Endothelial cell of umbilical vein (primary cell): ENCODE data around the gene TMEM178A. TPM values are rescaled to one million over a fixed set of nuclear protein-coding genes. Genes with fewer than 3 reads are reported as not detected.

Experiments
- BruUV-seq: library from RNA; stranded (reverse); fragments of 400-500 nt; replicated peaks from 2 replicates; lab custom pipeline; 2021; lab: Mats Ljungman, UMichigan
- CTCF ChIA-PET: fragments of 300-600, 350-600 bp; sonication (Branson Sonifier 250); formaldehyde crosslinking; loops from one replicate; lab custom pipeline; 2021; ENCODE audit warnings: antibody characterized with exemption, inconsistent platforms; lab: Charles Lee
- POLR2A ChIA-PET: fragments of 300-600, 350-600 bp; sonication (Branson Sonifier 250); formaldehyde crosslinking; loops from one replicate; lab custom pipeline; 2021; ENCODE audit warnings: antibody characterized with exemption, inconsistent platforms; lab: Charles Lee
- DNase-seq: peaks from one replicate; pipeline ENCODE4 v3.0.0-alpha.2; 2011; ENCODE audit warnings: low read depth, low spot score
- FAIRE-seq: peaks from 2 replicates; lab custom pipeline; 2011; peaks lifted over from hg19 to GRCh38; lab: Jason Lieb, UNC
- H2AFZ ChIP-seq: 2 replicates; pipeline ENCODE4 v1.6.0; 2012; ENCODE audit warnings: low read depth, low read length, control low read depth, inconsistent platforms
- H3K27ac ChIP-seq: 2 replicates; pipeline ENCODE4 v1.5.1; 2011; ENCODE audit warnings: low read depth, mild to moderate bottlenecking, control low read depth, low read length, moderate library complexity; ENCODE audit not compliant: insufficient read depth
- H3K27me3 ChIP-seq, 2 experiments: 2 replicates each; pipeline versions ENCODE4 v1.6.0 to v1.6.1; 2011; ENCODE audit warnings: low read length in 2 of 2, mixed read lengths in 1 of 2; ENCODE audit not compliant: control insufficient read depth in 2 of 2, insufficient read depth in 2 of 2
- H3K36me3 ChIP-seq, 2 experiments: 2 replicates in 1 of 2; 3 replicates in 1 of 2; pipeline ENCODE4 v1.5.1; 2011; ENCODE audit warnings: low read length in 2 of 2, mild to moderate bottlenecking in 1 of 2, moderate library complexity in 1 of 2; ENCODE audit not compliant: control insufficient read depth in 2 of 2, insufficient read depth in 2 of 2; ENCODE audit errors: extremely low read depth in 1 of 2
- H3K4me1 ChIP-seq: 3 replicates; pipeline ENCODE4 v1.5.1; 2011; ENCODE audit warnings: mild to moderate bottlenecking, low read length; ENCODE audit not compliant: control insufficient read depth, insufficient read depth; ENCODE audit errors: extremely low read depth
- H3K4me2 ChIP-seq: 2 replicates; pipeline ENCODE4 v1.6.1; 2011; ENCODE audit warnings: low read length, control low read depth, mixed read lengths; ENCODE audit not compliant: insufficient read depth
- H3K4me3 ChIP-seq, 3 experiments: fragments of 200-600 bp in 1 of 3; sonication (generic), shearing (Covaris generic) in 1 of 3; replicated peaks in 1 of 3; 2 replicates each; pipeline ENCODE4 v1.5.1; 2011 to 2016; ENCODE audit warnings: control low read depth in 3 of 3, low read length in 3 of 3, mild to moderate bottlenecking in 2 of 3, inconsistent platforms in 1 of 3, low read depth in 1 of 3, moderate library complexity in 1 of 3; ENCODE audit not compliant: insufficient read depth in 1 of 3
- H3K79me2 ChIP-seq: 2 replicates; pipeline ENCODE4 v1.6.0; 2012; ENCODE audit warnings: low read length, inconsistent platforms; ENCODE audit not compliant: control insufficient read depth, insufficient read depth
- H3K9ac ChIP-seq: replicated peaks from 2 replicates; pipeline ENCODE3; 2011; ENCODE audit warnings: low read length, control low read depth; ENCODE audit not compliant: insufficient read depth; ENCODE audit errors: extremely low read depth
- H3K9me1 ChIP-seq: replicated peaks from 3 replicates; pipeline ENCODE4 v1.6.0; 2011; ENCODE audit warnings: mild to moderate bottlenecking, low read length; ENCODE audit not compliant: control insufficient read depth, insufficient read depth; ENCODE audit errors: extremely low read depth
- H3K9me3 ChIP-seq: replicated peaks from 2 replicates; pipeline ENCODE4 v1.5.1; 2012; ENCODE audit warnings: low read length, inconsistent platforms; ENCODE audit not compliant: control insufficient read depth, insufficient read depth
- H4K20me1 ChIP-seq: replicated peaks from 2 replicates; pipeline ENCODE3; 2011; ENCODE audit warnings: mild to moderate bottlenecking, low read length; ENCODE audit not compliant: control insufficient read depth, insufficient read depth; ENCODE audit errors: extremely low read depth
- EZH2 ChIP-seq: IDR thresholded peaks from 2 replicates; pipeline ENCODE4 v1.6.1; 2012; ENCODE audit warnings: borderline replicate concordance, low read depth, mild to moderate bottlenecking, moderate library complexity, low read length, inconsistent platforms; ENCODE audit not compliant: severe bottlenecking
- FOS ChIP-seq: IDR thresholded peaks from 2 replicates; pipeline ENCODE4 v1.6.1; 2011; ENCODE audit warnings: mild to moderate bottlenecking, low read length, moderate library complexity, borderline replicate concordance; ENCODE audit not compliant: insufficient read depth
- GATA2 ChIP-seq: IDR thresholded peaks from 2 replicates; pipeline ENCODE4 v1.7.0; 2011; ENCODE audit warnings: low read depth, mild to moderate bottlenecking, moderate library complexity, mixed read lengths, low read length; ENCODE audit not compliant: insufficient read length, insufficient read depth
- JUN ChIP-seq: IDR thresholded peaks from 2 replicates; pipeline ENCODE4 v1.6.1; 2011; ENCODE audit warnings: borderline replicate concordance, low read depth; ENCODE audit not compliant: insufficient read length, insufficient read depth
- MYC ChIP-seq: IDR thresholded peaks from one replicate; pipeline ENCODE4 v1.6.1; 2011; ENCODE audit warnings: mild to moderate bottlenecking, low read depth, low read length
- POLR2A ChIP-seq: IDR thresholded peaks from 2 replicates; pipeline ENCODE4 v1.6.1; 2012; ENCODE audit warnings: low read depth, mild to moderate bottlenecking, control low read depth, low read length
- POLR2AphosphoS5 ChIP-seq: IDR thresholded peaks from 2 replicates; pipeline ENCODE4 v1.6.1; 2012; ENCODE audit warnings: low read depth, mild to moderate bottlenecking, control low read depth, low read length, moderate library complexity; ENCODE audit not compliant: insufficient read depth
- dilution Hi-C: fragments of 300-500 bp; cut with MboI; formaldehyde crosslinking; loops from one replicate; pipeline ENCODE4 v1.15.0; 2019; ENCODE audit warnings: low sequenced_read_pairs; ENCODE audit not compliant: extremely low pct_ligation_motif_present
- intact Hi-C: fragments of 100-400 bp; cut with micrococcal nuclease; formaldehyde crosslinking; loops from one replicate; pipeline ENCODE4 v1.10.0; 2022
- polyA plus RNA-seq, 4 experiments: library from polyadenylated mRNA; depleted of rRNA in 3 of 4; stranded (reverse) in 3 of 4; unstranded in 1 of 4; fragments of >200 nt; gene quantifications; 2 replicates each; pipeline versions ENCODE4 v1.2.1 to v1.2.3, GENCODE V29; 2011 to 2012; ENCODE audit warnings: missing spikeins in 1 of 4
- total RNA-seq: library from RNA; stranded (reverse); gene quantifications from 2 replicates; pipeline ENCODE4 v1.2.3, GENCODE V29; 2021
- TF ChIP-seq, protein P1 (sequence below): IDR thresholded peaks from 2 replicates; pipeline ENCODE4 v1.6.1; 2011; ENCODE audit not compliant: insufficient read depth, insufficient read length
- TF ChIP-seq, protein P2 (sequence below), 2 donors: IDR thresholded peaks; 1 replicate in 1 of 2; 2 replicates in 1 of 2; pipeline ENCODE4 v1.5.1; 2011; ENCODE audit warnings: low read length in 2 of 2, mild to moderate bottlenecking in 2 of 2, moderate library complexity in 2 of 2, control low read depth in 1 of 2, inconsistent platforms in 1 of 2, low read depth in 1 of 2; ENCODE audit not compliant: insufficient read depth in 1 of 2; ENCODE audit errors: extremely low read depth in 1 of 2

Gene TMEM178A
- total and polyA plus RNA-seq, 2 donors (not counting 3 experiments of a cell fraction or from before 2014, with no cell fraction given): 1.5 to 2.8 TPM

DNA sequence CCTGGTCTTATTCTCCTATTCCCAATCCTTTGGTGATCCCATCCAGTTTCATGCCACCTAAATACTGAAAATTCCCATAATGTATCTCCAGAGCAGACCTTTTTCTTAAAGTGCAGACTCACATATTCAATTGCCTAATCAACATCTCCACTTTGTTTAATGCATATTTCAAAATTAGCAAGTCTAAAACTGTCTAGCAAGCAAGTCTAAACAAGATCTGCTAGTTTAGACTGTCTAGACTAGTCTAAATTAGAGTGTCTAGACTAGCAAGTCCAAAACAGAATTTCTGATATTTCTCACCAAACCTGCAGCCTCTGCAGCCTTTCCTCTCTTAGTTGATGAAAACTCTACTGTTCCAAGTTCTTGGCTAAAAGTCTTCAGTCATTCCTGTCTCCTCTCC, 68.7 kb downstream of the TMEM178A start:
- no peak for DNase-seq
- Histone ChIP-seq H3K4me2 (no peak overlapping the region), H3K4me1 (no peaks in the 10 kb centered on the region), H3K9me1 (no peaks in the 10 kb centered on the region), H3K9ac (no peak overlapping the region), H3K4me3 (no peak overlapping the region), H2AFZ (no peak overlapping the region), H3K27ac (no peak overlapping the region), H3K27me3 (no peaks in the 10 kb centered on the region), H4K20me1 (no peaks in the 10 kb centered on the region), H3K36me3 (peaks cover 8 to 14% of the 10 kb centered on the region in 2 experiments), H3K9me3 (no peaks in the 10 kb centered on the region), H3K79me2 (no peaks in the 10 kb centered on the region)
- intact Hi-C loops (loop anchor here (5.0 to 10.0 kb wide), 3 partner anchors 142 to 670 kb away; no protein-coding TSS in a partner anchor), dilution Hi-C loops (no loop called here)
- CTCF ChIA-PET: no interaction called here
- no peak for FAIRE-seq
- TF ChIP-seq GATA2 (no peak), MYC (no peak), POLR2A (no peak), POLR2AphosphoS5 (no peak), JUN (no peak), FOS (no peak), EZH2 (no peak)
- TF ChIP-seq, protein P1, sequence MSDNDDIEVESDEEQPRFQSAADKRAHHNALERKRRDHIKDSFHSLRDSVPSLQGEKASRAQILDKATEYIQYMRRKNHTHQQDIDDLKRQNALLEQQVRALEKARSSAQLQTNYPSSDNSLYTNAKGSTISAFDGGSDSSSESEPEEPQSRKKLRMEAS: no peak
- TF ChIP-seq, protein P2, sequence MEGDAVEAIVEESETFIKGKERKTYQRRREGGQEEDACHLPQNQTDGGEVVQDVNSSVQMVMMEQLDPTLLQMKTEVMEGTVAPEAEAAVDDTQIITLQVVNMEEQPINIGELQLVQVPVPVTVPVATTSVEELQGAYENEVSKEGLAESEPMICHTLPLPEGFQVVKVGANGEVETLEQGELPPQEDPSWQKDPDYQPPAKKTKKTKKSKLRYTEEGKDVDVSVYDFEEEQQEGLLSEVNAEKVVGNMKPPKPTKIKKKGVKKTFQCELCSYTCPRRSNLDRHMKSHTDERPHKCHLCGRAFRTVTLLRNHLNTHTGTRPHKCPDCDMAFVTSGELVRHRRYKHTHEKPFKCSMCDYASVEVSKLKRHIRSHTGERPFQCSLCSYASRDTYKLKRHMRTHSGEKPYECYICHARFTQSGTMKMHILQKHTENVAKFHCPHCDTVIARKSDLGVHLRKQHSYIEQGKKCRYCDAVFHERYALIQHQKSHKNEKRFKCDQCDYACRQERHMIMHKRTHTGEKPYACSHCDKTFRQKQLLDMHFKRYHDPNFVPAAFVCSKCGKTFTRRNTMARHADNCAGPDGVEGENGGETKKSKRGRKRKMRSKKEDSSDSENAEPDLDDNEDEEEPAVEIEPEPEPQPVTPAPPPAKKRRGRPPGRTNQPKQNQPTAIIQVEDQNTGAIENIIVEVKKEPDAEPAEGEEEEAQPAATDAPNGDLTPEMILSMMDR (IDR thresholded peaks at IDR 0.05; ENCODE audit: extremely low read depth in 1 of 2, insufficient read depth in 1 of 2, low read depth in 1 of 2, low read length in 2 of 2): no peak
- POLR2A ChIA-PET: no interaction called here
- BruUV-seq: no TSS peak
